Stimulated activated naive CD4-positive, alpha-beta T cell (primary cell): Measurements from ENCODE around the gene SKOR1.
A peak's percentile ranks its signal among the peaks of the same experiment; 100 is the strongest.

Experiments
- DNase-seq, 6 experiments: peaks; one replicate each; lab custom pipeline; 2025; lab: John Stamatoyannopoulos, UW

Gene SKOR1

DNA sequence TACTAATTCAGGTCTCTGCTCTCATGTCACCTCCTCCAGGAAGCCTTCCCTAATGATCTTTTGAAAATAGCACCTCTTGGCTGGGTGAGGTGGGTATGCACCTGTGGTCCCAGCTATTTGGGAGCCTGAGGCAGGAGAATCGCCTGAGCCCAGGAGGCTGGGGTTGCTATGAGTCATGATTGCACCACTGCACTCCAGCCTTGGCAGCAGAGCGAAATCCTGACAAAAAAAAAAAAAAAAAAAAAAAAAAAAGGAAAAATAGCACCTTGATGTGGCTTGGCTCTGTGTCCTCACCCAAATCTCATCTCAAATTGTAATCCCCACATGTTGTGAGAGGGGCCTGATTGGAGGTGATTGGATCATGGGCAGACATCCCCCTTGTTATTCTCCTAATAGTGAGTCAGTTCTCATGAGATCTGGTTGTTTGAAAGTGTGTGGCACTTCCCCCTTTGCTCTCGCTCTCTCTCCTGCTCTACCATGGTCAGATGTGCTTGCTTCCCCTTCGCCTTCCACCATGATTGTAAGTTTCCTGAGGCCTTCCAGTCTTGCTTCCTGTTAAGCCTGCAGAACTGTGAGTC is 25.8 kb downstream of the SKOR1 start:
- no peak for DNase-seq

DNA sequence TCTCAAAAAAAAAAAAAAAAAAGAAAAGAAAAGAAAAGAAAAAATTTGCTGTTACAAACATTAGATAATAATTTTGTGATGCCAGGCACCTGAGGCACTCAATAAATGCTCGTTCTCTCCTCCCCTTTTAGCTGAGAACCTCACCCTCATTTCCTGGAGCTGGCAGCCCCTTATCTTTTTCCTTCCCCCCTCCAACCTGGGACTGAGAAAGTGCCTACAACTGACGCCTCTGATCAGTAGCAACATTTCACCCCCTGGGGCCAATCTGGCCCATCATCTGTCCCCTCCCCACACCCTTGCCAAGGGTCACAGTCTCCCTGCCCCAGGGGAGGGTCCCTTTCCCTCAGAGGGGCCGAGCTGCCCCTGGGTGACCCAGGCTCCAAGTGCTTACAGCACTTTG is 27.1 kb downstream of the SKOR1 start:
- DNase-seq, result no peak

DNA sequence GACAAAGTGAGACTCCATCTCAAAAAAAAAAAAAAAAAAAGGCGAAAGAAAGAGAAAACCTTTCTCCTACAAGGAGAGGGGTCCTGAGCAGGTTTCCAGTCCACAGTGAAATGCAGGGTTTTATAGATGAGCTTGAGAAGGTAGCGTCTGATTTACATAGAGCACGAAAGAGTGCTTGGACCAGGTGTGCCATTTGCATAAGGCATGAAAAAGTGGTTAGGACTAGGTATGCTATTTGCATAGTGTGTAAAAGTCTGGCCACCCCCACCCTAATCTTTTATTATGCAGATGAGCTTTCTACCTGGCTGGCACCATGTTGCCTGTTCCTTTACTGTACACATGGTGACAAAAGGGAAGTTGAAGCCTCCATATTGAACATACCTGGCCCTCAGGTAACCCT is 28.1 kb downstream of the SKOR1 start:
- no peak for DNase-seq

DNA sequence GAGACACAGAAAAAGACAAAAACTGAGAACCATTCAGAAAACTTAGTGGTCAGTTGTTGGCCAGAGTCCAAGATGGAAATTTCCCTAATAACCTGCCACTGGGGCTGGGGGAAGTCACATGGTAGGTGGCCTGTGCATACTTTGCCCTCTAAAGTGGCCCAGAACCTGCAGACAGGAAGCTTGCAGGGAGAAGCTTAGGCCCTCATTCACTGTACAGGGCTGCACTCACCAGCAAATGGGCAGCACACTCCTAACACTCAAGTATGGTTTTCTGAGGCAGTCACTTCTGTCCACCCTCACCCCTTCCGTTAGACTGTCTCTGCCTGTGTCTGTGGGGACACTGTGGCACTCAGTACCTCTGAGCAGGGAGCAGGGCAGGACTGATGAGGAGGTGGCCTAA is 29.0 kb downstream of the SKOR1 start:
- no peak for DNase-seq

DNA sequence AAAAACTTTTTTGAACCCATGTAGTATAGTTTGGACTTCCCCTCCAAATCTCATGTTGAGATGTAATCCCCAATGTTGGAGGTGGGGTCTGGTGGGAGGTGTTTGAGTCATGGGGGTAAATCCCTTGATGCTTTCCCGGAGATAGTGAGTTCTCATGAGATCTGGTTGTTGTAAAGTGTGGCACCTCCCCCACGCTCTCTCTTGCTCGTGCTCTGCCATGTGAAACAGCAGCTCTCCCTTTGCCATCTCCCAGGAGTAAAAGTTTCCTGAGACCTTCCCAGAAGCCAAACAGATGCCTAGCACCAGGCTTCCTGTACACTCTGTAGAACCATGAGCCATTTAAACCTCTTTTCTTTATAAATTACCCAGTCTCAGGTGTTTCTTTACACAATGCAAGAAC is 30.5 kb downstream of the SKOR1 start:
- no peak for DNase-seq

DNA sequence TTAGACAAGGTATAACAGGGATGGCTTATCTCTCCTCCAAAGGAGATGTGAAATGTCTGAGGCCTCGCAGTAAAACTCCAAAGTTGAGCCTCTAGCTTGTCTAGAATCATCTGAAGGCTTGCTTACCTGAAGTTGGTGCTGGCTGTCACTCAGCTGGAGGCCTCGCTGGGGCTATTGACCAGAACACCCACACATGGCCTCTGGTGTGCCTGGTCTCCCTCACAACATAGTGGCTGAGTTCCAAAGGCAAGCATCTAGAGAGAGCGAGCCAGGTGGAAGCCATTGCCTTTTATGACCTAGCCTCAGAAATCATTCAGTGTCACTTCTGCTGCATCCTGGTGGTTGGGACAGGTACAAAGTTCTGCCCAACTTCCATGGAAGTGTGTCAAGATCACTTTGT is 31.9 kb downstream of the SKOR1 start:
- no peak for DNase-seq

DNA sequence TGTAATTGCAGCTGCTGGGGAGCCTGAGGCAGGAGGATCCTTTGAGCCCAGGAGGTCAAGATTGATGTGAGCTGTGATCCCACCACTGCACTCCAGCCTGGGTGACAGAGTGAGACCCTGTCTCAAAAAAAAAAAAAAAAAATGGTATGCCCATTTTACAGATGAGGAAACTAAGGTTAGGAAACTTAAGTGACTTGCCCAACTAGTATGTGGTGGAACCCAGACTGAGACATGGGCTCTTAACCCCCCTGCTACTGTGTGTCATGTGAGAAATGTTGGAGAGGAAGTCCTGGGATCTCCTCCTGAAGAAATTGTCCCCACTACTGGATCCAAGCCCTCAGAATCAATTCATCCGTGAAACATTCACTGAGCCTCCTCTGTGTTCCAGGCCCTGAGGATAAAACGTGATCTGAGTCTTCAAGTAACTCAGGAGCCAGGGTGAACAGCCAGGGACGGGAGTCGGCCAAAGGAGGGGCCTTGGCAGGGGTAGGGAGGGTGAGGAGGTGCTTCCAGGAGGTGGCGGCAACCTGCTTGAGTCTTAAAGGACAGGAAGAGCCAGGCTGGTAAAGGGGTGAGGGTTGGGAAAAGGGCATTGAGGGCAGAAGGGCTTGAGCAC is 34.1 kb downstream of the SKOR1 start:
- no peak for DNase-seq

DNA sequence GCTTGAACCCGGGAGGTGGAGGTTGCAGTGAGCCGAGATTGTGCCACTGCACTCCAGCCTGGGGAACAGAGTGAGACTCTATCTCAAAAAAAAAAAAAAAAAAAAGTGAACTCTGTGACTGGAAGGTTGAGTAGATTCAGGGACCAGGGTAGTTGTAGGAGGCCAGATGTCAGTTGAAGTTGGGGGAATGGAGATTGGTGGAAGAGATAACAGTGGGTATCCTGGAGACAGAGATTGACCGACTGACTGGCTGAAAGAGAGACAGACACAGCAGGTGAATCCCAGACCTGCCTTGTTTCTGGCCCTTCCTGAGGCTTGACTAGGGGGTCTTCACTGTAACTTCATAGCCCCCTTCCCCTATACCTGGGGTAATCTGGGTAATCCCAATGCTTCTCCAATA is 36.7 kb downstream of the SKOR1 start:
- DNase-seq, result no peak

DNA sequence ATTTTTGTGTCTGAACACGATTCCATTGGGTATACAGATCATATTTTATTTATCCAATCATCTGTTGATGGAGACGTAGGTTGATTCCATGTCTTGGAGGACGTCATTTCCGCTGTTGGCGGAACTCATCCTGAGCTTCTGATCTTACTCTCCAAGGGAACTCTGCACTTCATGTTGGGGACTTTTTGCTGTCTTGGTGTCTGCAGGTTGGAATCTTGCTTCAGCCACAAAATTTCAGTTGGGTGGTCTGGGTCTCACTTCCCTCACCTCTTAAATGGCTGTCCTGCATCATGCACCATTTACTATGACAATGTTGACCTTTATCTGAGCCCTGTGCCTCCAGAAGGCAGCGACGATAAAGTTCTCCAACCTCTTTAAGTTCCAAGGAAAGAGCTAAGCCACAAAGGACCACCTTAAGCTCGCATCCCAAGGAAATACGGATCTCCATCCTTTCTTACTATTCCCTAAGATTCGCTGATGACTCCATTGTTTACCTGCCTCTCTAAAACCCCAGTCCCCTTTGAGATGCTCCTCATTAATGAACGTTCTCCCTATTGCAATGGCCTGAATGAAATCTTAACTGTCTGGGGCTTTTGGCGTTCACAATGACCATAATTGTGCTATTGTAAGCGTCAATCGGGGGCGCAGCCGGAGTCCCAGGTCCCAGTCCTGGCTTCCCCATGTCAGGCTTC is 37.6 kb downstream of the SKOR1 start:
- DNase-seq, result no peak

DNA sequence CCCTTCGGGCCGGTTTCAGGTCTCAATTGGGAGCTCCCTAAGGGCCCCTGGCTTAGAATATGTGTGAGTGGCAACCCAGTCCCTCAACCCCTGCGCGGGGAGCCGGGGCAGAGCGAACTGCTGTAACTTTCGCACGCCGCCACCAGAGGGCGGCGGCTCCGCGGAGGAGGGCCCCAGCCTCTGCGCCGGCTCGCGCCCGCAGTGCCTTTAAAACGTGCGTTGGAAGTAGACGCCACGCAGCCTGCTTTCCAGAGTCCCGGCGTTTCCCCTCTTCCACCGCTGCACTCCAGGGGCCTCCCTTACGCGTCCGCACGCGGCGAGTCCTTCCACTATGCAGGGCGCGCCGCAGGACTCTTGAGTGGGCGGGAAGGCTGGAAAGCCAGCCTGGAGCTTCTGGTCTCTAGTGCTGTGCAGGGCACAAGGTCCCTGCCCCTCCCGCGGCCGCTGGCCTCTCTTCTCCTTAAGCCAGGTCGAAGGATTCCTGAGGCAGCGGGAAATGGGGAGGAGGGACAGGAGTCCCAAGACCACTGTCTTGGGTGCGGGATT is 38.2 kb downstream of the SKOR1 start:
- peak; percentile 28 to 74 (median 52) for DNase-seq

DNA sequence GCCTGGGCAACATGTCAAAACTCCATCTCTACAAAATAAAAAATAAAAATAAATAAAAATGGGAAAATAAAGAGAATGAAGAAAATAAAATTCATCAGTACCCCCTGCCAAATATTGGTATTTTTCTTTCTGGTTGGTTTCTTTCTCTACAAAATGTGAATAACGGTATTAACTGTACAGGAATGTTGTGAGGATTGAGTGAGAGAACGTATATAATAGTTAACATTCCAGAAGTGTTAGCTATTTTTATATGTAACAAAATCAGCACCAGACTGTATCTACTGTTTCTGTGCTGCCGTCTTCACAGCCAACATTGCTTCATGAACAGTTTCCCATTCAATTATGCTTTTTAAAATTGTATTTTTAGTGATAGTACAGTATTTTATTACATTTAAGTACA is 40.0 kb downstream of the SKOR1 start:
- no peak for DNase-seq

DNA sequence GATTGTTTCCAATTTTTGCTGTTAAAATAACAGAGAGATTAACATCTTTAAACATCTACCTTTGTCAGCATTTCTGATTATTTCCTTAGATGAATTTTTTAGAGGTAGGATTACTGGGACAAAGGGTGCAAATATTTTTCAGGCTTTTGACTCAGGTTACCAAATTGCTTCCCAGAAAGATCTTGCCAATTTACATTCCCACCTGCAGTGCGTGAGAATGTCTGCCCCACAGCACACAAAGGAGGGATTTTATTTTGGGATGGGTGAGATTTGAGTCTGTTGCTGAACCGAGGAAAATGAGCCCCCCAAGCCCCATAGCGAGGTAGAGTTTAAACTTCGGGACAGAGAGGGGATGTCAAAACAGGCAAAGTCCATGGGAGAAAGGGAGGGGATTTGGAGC is 40.5 kb downstream of the SKOR1 start:
- no peak for DNase-seq

DNA sequence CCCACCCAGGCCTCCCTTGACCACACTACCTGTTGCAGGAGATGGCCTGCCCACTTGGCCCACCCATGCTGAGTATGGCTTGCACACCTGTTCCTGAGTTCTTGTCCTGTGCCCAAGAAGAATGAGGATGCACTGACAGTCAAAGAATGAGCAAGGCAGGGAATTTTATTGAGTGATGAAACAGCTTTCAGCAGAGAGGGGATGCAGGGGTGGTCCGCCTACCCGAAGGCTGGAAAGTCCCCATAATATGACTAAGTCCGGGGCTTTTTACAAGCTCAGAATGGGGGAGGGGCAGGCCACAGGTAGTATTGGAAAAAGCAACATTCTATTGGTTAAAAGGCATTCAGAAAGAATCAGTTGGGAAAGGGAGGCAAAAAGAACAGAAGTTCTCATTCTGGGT is 44.4 kb downstream of the SKOR1 start:
- no peak for DNase-seq

DNA sequence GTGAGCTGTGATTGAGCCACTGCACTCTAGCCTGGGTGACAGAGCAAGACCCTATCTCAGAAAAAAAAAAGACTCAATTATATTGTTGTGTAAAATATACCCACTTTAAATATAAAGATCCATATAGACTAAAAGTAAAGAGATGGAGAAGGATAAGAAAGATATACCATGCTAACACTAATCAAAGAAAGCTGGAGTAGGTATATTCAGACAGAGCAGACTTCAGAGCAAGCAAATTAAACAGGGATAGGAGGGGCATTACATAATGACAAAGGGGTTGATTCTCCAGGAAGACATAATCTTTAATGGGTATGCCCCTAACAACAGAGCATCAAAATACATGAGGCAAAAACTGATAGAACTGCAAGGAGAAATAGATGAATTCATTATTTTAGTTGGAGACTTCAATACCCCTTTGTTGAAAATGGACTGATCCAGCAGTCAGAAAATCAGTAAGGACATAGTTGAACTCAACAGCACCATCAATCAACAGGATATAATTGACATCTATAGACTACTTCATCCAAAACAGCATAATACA is 45.6 kb downstream of the SKOR1 start:
- DNase-seq, result no peak

DNA sequence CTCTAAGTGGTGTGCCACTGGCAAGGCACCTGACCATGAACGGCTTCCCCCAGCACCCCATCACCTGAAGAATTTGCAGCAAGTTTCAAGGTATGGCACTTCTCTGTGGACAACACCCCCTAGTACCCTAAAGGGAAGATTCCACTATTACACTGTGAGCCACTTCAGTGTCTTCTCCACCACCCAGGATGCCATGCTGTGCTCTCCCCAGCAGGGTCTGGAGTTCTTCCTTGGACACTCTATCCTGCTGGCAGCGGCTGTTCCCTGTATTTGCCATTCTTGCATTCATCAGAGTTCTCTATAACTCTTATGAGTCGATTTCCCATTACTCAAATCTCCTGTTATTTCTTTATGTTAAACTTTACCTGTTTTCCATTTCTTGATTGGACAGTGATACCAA is 48.5 kb downstream of the SKOR1 start:
- DNase-seq, result no peak

DNA sequence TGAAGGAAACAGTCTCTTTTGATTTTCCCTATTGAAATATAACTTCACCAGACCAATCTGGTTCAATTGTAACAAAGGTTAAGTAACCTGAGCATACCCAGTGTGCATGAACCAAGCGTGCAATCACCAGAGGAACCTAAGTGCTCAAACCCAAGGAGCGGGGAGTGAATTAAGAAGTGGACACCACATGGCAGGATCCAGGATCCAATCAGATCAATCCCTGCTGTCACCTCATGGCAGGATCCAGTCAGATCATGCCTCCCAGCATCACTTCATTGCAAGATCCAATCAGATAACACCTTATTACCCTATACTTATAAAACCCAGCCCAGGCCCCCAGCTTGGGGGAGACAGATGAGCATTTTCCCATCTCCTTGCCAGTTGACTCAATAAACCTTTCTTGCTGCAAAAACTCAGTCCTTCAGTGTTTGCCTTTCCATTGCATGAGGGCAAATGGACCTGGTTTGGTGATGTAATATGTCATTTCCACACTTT is 53.5 kb downstream of the SKOR1 start:
- DNase-seq, result no peak

DNA sequence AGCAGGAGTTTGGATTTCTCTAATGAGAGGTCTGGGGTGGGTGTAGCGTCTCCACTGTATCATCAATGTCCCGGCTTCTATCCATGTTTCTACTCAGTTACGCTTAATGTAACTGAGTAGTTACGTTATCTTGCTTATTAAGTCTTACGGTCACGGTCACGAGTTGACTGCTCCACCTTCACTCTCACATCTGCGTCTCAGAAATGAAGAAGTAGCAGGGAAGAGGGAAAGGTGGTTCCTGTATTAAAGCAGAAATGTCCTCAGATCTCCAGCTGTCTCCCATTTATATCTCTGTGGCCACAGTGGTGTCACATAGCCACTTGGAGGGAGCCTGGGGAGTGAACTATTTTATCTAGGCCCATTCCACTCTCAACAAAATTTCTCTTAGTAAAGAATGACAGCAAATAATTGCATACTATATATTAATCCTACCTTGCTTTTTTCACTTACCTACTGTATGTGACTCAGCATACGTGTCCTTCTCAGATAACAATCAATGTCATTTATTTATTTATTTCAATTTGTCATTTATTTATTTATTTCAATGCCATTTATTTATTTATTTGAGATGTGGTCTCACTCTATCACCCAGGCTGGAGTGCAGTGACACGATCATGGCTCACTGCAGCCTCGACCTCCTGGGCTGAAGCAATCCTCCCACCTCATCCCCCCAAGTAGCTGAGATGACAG is 54.3 kb downstream of the SKOR1 start:
- DNase-seq, result no peak

DNA sequence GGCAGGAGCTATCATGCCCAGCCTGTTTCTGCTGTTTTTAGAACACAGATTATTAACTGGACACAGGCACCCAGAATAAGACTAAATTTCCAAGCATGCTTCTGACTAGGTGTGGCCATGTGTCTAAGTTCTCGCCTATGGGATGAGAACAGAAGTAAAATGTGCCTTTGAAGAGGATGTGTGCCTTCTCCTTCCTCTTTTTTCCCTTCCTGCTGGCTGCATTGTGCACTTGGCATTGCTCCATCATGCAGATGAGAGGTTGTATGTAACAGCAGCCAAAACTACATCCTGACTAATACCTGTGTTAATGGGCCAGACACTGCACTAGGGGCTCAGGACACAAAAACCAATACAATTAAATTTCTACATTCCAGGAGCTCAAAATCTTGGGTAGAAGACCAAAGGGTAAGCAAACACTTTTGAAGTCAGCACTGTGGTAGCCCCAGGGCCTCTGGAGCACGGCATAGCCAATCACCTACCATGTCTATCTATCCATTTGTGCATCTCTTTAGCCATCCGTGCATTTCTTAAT is 55.4 kb downstream of the SKOR1 start:
- no peak for DNase-seq

DNA sequence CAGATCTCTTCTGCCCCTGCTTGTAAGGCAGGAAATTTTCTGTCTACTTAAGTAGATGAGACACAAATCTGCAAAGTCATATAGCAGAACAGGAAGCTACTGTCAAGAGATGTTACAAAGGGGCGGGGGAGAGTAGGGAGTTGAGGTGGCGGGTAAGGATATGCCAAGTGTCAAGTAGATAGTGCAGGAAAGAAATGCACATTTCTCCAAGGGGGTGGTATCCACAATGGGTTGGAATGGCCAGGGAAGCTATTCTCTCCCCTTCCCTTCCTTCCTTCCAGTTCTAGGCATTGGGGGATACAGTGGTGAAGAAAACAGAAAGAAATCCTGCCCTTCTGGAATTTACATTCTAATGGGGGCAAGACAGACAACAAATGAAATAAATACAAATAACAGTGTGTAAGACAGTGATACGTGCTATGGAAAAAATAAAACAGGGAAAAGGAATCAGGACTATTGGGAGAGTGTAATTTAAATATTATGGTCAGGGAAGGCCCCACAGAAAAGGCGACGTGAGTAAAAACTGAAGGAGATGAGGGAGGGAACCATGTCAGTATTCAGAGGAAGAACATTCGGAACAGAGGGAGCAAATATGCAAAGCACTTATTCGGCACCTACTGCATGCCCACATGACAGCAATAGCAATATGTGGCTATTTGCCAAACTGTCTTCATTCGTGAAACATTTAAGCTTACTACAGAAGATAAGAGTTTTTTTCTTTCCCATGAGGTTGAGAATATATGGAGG is 57.4 kb downstream of the SKOR1 start:
- DNase-seq, result peak in 4 of 6 experiments; percentile 1 to 37 (median 14)

DNA sequence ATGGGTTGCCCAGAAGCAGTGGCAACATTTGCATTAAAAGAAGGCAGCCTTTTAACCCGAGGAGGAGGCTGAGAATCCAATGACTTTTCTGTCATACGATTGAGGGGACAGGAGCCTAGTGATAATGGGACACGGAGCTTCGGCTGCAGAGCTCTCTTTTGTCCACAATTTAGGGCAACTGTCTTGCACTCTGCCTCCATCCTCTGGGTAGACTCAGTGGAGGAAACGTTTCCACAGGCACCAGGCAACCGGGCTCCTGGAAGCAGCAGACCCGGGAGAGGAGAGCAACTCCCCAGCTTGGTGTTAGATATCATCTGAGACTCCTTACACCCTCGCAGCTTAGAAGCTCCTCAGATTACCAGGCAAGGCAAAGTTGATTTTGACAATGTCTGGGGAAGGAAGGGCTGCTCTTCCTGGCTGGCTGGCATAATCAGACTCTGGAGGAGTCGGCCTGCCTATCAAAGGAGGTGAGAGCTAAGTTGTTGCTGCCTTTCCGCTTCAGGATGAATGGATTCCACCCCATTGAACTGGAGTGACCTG is 58.0 kb downstream of the SKOR1 start:
- no peak for DNase-seq

DNA sequence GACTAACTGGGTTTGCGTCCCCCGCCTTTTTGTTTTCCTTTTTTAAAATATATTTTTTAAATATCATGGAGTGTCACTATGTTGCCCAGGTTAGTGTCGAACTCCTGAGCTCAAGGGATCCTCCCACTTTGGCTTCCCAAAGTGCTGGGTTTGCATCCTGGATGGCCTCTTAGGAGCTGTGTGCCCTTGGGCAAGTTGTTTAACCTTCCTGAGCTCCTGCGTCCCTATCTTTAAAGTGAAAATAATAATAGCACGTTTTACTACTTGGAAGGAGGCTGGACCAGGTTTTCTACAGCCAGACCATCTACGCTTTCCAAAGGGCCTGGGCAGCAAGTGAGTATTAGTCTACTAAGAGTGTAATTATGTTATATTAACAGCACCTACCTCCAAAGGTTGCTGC is 58.7 kb downstream of the SKOR1 start:
- no peak for DNase-seq
